Activated naive CD8-positive, alpha-beta T cell treated with anti-CD3 and anti-CD28 coated beads for 36 hours (primary cell): ENCODE measurements around the gene EXOC2. TPM values are rescaled to one million over a fixed set of nuclear protein-coding genes. Genes with fewer than 3 reads are reported as not detected.
"Not testable (repeated sequence)": the region's sequence is repeated elsewhere in the genome, so short reads cannot be mapped to it uniquely, and the experiment has no call there.

ENCODE experiments used
- DNase-seq: peaks from one replicate; pipeline ENCODE4 v3.0.0; 2021
- H3K27ac Mint-ChIP-seq: one replicate; pipeline ENCODE4 v1.8.0; 2022; ENCODE audit warnings: mild to moderate bottlenecking, moderate library complexity, mixed read lengths
- H3K27me3 Mint-ChIP-seq: one replicate; pipeline ENCODE4 v1.8.0; 2022; ENCODE audit warnings: mild to moderate bottlenecking, mixed read lengths
- H3K36me3 Mint-ChIP-seq: one replicate; pipeline ENCODE4 v1.8.0; 2021; ENCODE audit warnings: mild to moderate bottlenecking, mixed read lengths
- H3K4me1 Mint-ChIP-seq: one replicate; pipeline ENCODE4 v1.8.0; 2021; ENCODE audit warnings: mixed read lengths
- H3K4me3 Mint-ChIP-seq: one replicate; pipeline ENCODE4 v1.8.0; 2022; ENCODE audit warnings: mild to moderate bottlenecking, moderate library complexity, mixed read lengths
- H3K9me3 Mint-ChIP-seq: one replicate; pipeline ENCODE4 v1.8.0; 2022; ENCODE audit warnings: mixed read lengths
- total RNA-seq, 2 experiments: library from RNA; stranded (reverse); gene quantifications; one replicate each; pipeline ENCODE4 v1.2.3, GENCODE V29; 2021

Gene EXOC2
- total RNA-seq, 2 experiments from 2014 or later, result 28.4 to 30.0 TPM

DNA sequence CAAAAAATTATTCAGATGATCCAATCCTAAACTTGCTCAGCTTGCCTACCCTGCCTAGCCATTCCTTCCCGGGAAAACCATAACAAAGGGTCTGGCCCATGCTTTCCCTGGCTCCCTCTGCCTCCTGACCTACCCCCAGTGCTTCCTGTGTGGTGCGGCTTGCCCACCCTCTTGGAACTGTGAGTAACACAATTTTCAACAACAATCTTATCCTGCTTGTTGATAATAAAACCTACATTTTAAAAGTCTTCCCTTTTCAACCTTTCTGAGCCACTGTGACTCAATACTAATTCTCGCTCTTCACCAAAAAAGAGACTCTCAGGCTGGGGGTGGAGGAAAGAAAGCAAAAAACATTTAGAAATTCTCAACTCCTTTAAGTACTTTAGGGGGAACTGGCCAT lies 18.0 kb downstream of the EXOC2 start:
- DNase-seq, result no peak
- Mint-ChIP-seq H3K36me3 (peaks cover 24% of the 10 kb centered on the region), H3K9me3 (peaks cover 6% of the 10 kb centered on the region), H3K4me1 (peaks cover 16% of the 10 kb centered on the region), H3K27ac (peak overlapping the region; percentile 8), H3K27me3 (no peaks in the 10 kb centered on the region), H3K4me3 (no peak overlapping the region)

DNA sequence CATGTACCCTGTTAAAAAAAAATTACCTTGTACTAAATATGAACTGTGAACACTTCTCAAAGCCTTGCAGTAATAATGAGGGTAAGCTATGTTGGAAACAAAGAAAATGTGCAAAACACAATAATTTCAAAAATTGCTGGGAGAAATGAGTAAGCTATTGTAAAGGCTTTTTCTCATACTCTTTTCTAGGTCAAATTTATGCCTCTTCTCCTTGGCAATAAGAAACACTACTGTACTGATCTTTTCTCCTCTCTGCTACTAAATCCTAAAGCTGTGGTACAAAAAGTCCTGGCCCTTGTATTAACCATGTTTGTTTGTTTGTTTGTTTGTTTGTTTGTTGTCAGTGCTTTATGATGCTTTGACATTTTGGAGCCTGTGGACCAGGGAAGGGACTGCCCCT lies 18.5 kb downstream of the EXOC2 start:
- peaks cover 6% of the 10 kb centered on the region for H3K9me3 Mint-ChIP-seq
- H3K27ac Mint-ChIP-seq, result peak overlapping the region; percentile 8

DNA sequence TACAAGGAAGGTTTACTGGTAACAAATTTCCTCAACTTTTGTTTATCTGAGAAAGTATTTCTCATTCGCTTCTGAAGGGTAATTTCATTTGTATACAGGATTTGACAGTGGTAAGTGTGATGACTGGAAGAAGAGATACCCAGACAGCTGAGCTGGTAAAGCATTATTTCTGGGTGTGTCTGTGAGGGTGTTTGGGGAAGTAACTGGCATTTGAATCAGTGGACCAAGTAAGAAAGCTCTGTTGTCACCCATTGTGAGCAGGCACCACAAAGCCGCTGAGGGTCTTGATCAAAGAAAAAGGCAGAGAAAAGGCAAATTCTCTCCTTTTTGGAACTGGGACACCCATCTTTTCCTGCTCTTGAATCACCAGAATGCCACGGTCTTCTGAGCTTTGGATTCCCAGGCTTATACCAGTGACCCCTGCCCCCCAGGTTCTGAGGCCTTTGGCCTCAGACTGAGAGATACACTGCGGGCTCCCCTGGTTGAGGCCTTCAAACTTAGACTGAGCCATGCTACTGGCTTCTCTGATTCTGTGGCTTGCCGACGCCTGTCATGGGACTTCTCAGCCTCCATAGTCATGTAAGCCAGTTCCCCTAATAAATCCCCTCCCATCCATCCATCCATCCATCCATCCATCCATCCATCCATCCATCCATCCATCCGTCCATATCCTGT lies 25.5 kb downstream of the EXOC2 start:
- H3K27me3 Mint-ChIP-seq, result no peaks in the 10 kb centered on the region
- H3K27ac Mint-ChIP-seq, result no peak overlapping the region
- H3K4me3 Mint-ChIP-seq, result no peak overlapping the region
- no peak for DNase-seq
- H3K36me3 Mint-ChIP-seq, result peaks cover 43% of the 10 kb centered on the region
- peaks cover 29% of the 10 kb centered on the region for H3K4me1 Mint-ChIP-seq
- H3K9me3 Mint-ChIP-seq, result peaks cover 19% of the 10 kb centered on the region

More for the DNA sequence above, 18.5 kb downstream of the EXOC2 start:
- Mint-ChIP-seq H3K4me1 (peaks cover 15% of the 10 kb centered on the region), H3K27me3 (no peaks in the 10 kb centered on the region), H3K36me3 (peaks cover 24% of the 10 kb centered on the region), H3K4me3 (no peak overlapping the region)
- DNase-seq, result no peak

DNA sequence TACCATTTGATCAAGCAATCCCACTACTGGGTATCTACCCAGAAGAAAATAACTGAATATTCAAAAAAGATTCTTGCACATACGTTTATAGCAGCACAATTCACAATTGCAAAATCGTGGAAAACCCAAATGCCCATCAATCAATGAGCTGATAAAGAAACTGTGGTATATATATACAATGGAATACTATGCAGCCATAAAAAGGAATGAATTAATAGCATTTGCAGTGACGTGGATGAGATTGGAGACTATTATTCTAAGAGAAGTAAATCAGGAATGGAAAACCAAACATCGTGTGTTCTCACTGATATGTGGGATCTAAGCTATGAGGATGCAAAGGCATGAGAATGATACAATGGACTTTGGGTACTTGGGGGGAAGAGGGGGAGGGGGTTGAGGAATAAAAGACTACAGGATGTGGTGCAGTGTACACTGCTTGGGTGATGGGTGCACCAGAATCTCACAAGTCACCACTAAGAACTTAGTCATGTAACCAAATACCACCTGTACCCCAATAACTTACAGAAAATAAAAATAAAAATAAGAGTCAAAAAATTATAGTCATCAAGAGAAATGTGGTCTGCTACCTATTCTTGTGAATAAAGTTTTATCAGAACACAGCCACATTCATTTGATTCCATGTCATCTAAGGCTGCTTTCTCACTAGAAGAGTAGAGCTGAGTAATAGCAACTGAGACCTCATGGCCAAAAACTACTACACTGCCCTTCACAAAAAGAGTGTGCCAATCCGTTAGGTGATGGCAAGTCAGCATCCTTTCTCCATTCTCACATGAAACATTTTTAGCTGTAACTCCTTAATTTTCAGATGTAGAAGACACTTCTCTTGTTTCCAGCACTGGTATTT lies 27.3 kb downstream of the EXOC2 start:
- Mint-ChIP-seq H3K9me3 (peaks cover 18% of the 10 kb centered on the region), H3K36me3 (peaks cover 37% of the 10 kb centered on the region), H3K4me3 (no peak overlapping the region), H3K27ac (no peak overlapping the region), H3K4me1 (peaks cover 41% of the 10 kb centered on the region), H3K27me3 (no peaks in the 10 kb centered on the region)
- DNase-seq, result no peak

DNA sequence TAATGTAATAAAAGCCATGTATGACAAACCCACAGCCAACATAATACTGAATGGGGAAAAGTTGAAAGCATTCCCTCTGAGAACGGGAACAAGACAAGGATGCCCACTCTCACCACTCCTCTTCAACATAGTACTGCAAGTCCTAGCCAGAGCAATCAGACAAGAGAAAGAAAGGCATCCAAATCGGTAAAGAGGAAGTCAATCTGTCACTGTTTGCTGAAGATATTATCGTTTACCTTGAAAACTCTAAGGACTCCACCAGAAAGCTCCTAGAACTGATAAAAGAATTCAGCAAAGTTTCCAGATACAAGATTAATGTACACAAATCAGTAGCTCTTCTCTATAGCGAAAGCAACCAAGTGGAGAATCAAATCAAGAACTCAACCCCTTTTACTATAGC lies 29.2 kb downstream of the EXOC2 start:
- DNase-seq, H3K27me3 Mint-ChIP-seq, H3K27ac Mint-ChIP-seq, H3K4me3 Mint-ChIP-seq: not testable (repeated sequence)
- Mint-ChIP-seq H3K4me1 (peaks cover 55% of the 10 kb centered on the region), H3K36me3 (peaks cover 45% of the 10 kb centered on the region), H3K9me3 (peaks cover 18% of the 10 kb centered on the region)

DNA sequence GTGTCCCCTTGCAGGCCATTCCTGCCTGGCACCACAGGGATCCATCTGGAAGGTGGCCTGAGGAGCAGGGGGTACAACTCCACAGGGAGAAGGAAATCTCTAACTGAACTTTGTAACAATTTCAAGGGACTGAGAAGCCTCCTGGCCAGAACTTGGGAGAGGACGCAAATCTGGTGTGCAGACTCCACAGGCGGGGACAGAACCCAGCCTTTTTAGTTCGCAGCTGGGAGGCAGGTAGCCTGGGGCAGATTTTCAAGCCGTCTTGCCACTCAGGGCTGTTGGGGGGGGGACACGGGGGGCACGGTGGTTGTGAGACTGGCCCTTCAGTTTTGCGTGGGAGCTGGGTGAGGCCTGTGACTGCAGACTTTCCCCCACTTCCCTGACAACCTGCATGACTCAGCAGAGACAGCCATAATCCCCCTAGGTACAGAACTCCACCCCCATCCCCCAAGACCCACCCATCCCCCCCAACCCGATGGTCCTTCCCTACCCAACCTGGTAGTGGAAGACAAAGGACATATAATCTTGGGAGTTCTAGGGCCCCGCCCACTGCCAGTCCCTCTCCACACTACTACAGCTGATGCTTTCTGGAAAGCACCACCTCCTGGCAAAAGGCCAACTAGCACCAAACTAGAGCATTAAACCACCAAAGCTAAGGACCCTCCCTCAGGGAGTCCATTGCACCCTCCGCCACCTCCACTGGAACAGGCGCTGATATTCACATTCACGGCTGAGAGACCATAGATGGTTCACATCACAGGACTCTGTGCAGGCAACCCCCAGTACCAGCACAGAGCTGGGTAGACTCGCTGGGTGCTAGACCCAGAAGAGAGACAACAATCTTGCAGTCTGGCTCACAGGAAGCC lies 33.0 kb downstream of the EXOC2 start:
- Mint-ChIP-seq H3K9me3 (peaks cover 13% of the 10 kb centered on the region), H3K4me1 (peaks cover 56% of the 10 kb centered on the region), H3K27ac (peak overlapping the region; percentile 60), H3K36me3 (peaks cover 44% of the 10 kb centered on the region), H3K27me3 (no peaks in the 10 kb centered on the region), H3K4me3 (no peak overlapping the region)
- no peak for DNase-seq

DNA sequence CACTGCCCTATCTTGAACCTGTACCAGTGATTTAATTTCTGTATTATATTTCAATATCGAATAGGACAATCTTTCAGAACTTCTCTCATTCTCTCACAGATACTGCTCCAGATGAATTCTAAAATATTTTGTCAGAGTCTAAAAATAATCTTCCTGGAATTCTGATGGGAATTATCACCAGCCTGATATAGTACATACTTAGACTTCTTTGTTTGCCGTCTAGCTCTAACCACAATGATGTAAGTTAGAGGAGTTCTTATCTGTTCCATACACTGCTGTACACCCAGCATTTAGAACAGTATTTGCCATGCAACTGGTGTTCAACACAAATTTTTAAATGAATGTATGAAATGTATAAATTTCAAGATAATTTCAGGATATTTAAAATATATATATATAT lies 34.7 kb downstream of the EXOC2 start:
- Mint-ChIP-seq H3K36me3 (peaks cover 43% of the 10 kb centered on the region), H3K4me3 (no peak overlapping the region), H3K4me1 (peaks cover 49% of the 10 kb centered on the region), H3K27ac (no peak overlapping the region), H3K27me3 (no peaks in the 10 kb centered on the region), H3K9me3 (peaks cover 12% of the 10 kb centered on the region)
- DNase-seq, result no peak

DNA sequence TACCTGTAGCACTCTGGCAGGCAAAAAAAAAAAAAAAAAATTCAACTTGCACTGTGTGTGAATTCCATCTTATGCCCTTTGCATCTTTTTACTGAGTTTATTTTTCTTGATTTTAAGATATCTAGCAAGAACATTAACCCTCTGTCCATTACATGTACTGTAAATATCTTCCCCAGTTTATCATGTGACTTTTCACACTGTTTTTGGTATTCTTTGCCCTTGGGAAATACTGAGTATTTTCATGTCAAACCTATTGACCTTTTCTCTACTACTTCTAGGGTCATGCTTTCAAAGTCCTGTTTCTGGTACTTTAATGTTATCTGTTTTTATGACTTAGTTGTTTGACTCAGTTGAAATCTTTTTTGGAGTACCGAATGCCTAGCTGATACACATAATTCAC lies 35.2 kb downstream of the EXOC2 start:
- peaks cover 9% of the 10 kb centered on the region for H3K9me3 Mint-ChIP-seq
- H3K27me3 Mint-ChIP-seq, result no peaks in the 10 kb centered on the region
- peaks cover 43% of the 10 kb centered on the region for H3K36me3 Mint-ChIP-seq
- DNase-seq, result no peak
- no peak overlapping the region for H3K27ac Mint-ChIP-seq
- no peak overlapping the region for H3K4me3 Mint-ChIP-seq
- H3K4me1 Mint-ChIP-seq, result peaks cover 49% of the 10 kb centered on the region

DNA sequence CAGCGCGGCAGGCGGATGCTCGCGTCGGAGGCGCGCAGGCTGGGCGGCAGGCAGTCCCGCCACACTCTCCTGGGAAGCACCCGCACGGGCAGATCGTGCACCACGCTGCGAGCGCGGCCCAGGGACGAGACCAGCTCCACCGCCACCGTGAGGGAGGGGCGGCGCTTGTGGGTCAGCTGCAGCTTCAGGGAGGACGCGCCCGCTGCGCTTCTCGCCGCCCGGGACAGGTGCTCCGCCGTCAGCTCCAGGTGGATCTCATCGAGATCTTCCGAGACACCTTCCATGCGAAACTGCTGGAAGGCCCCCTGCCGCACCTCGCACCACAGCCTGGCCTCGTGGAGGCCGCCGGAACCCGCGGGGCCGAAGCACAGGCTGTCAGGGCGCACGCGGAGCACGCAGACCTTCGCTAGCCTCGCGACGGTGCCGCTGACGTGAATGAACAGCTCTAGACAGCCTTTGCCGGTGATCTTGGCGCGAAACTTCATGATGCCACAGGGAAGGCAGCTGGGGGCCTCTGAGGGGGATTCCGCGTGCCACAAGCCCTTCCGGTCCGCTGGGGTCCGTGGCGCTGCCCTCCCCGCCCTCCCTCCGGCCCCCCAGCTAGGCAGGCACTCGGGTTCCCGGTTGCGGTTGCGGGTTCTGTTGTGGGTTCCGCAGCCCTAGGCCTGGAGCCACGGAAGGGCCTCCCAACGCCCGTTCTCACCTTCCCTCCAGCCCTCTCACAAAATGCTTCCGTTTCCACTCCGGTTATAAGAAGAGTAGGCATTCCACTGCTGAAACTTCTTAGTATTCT lies 36.3 kb downstream of the EXOC2 start, which contains the start of gene HUS1B:
TSS of gene HUS1B (minus strand) at position 641 of the 793 bp plus-strand sequence. CDS start at position 485, 156 bp downstream.
- H3K9me3 Mint-ChIP-seq, result peaks cover 8% of the 10 kb centered on the region
- peaks cover 40% of the 10 kb centered on the region for H3K4me1 Mint-ChIP-seq
- no peak for DNase-seq
- no peaks in the 10 kb centered on the region for H3K27me3 Mint-ChIP-seq
- H3K27ac Mint-ChIP-seq, result no peak within 1 kb of the TSS
- peaks cover 43% of the 10 kb centered on the region for H3K36me3 Mint-ChIP-seq
- H3K4me3 Mint-ChIP-seq, result no peak within 1 kb of the TSS

DNA sequence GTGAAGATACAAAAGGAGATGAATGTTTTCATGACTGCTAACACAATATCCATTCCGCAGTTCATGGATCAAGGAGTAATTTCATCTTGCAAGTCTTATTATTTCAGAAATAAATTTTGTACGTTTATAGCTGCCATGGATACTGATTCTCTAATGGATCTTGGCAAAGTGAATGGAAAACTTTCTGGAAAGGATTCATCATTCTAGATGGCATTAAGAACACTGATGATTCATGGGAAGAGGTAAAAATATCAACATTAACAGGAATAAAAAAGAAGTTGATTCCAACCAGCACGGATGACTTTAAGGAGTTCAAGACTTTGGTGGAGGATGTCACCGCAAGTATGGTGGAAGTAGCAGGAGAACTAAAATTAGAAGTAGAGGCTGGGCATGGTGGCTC lies 38.8 kb downstream of the EXOC2 start:
- peaks cover 21% of the 10 kb centered on the region for H3K4me1 Mint-ChIP-seq
- no peak overlapping the region for H3K27ac Mint-ChIP-seq
- H3K36me3 Mint-ChIP-seq, result peaks cover 34% of the 10 kb centered on the region
- no peak overlapping the region for H3K4me3 Mint-ChIP-seq
- H3K27me3 Mint-ChIP-seq, result no peaks in the 10 kb centered on the region
- H3K9me3 Mint-ChIP-seq, result peaks cover 4% of the 10 kb centered on the region
- no peak for DNase-seq

DNA sequence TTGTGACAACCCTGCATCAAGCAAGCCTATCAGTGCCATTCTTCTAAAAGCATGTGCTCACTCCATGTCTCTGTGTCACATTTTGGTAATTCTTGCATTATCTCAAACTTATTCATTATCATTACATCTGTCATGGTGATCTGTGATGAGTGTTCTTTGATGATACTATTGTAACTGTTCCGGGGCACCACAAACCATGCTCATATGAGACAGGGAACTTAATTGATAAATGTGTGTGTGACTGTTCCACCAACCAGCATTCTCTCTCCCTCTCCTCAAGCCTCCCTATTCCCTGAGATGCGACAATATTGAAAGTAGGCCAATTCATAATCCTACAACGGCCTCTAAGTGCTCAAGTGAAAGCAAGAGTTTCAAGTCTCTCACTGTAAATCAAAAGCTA lies 40.1 kb downstream of the EXOC2 start:
- H3K9me3 Mint-ChIP-seq, result peaks cover 4% of the 10 kb centered on the region
- H3K27me3 Mint-ChIP-seq, result no peaks in the 10 kb centered on the region
- H3K4me3 Mint-ChIP-seq, result no peak overlapping the region
- peaks cover 14% of the 10 kb centered on the region for H3K4me1 Mint-ChIP-seq
- DNase-seq, result no peak
- H3K27ac Mint-ChIP-seq, result no peak overlapping the region
- H3K36me3 Mint-ChIP-seq, result peaks cover 28% of the 10 kb centered on the region

DNA sequence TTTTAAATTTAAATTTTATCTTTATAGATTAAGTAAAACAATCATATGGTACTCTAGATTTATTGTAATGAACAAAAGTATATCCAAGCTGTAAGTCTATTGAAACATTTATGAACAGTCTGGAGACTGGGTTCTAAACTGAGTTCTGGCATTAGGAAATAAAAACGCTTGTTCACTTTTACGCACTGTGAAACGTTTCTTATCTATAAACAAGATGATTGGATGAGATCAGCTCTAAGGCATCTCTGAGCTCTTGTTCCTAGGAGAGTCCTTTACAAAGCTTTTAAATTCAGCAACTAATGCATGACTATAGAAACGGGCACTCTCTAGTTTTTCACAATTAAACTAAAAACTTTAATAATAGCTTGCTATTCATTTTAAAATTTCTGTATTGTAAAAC lies 42.8 kb downstream of the EXOC2 start:
- peaks cover 3% of the 10 kb centered on the region for H3K9me3 Mint-ChIP-seq
- peaks cover 26% of the 10 kb centered on the region for H3K4me1 Mint-ChIP-seq
- no peak overlapping the region for H3K4me3 Mint-ChIP-seq
- H3K27me3 Mint-ChIP-seq, result no peaks in the 10 kb centered on the region
- H3K36me3 Mint-ChIP-seq, result peaks cover 15% of the 10 kb centered on the region
- DNase-seq, result no peak
- no peak overlapping the region for H3K27ac Mint-ChIP-seq

DNA sequence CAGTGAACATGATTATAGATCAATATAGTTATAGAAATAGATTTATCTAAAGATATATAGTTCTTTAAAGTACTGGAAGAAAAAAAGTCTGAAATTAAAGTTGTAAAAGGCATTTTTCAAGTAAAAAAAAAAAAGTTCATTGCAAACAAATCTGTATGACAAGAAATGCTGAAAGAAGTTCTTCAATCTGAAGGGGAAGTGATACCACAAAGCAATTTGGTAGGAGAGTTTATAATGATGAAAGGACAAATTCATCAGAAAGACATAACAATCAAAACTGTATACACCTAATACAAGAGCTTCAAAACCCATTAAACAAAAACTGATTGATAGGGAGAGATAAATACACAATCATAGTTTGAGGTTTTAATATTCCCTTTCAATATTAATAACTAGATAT lies 50.1 kb downstream of the EXOC2 start:
- Mint-ChIP-seq H3K4me3 (no peak overlapping the region), H3K9me3 (peaks cover 5% of the 10 kb centered on the region), H3K4me1 (peaks cover 20% of the 10 kb centered on the region)

DNA sequence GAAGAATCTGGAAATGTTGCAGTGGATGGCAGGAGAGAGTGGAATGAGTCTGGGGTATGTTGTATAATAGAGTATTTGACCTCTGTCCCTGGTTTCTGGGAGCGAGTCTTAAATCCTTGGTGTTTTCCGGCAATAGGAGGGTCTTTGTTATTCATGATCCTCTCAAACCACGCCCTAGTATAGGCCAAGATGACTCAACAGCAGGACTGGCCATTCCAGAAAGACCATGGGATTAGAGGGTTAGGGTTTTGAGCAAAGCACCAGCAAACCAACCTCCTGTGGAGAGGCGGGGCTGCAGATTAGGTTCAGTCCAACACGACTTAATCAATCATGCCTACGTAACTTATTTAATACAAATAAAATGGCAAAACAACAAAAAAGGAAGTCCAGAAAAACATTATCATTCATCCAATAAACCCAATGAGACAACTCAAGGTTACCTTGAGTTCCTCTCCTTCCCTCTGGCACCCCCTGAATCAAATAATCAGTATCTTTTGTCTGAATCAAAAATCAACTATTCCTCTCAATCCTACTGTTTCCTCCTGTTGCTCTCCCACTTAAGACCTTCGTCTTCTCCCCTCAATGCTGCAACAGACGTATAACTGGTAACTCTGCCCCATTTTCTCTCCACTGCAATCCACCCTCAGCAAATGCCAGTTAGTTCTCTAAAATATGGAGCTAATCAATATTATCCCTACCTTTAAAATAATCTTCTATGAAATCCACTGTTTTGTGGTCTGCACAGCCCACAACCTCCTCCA lies 51.5 kb downstream of the EXOC2 start:
- no peak for DNase-seq
- Mint-ChIP-seq H3K27ac (no peak overlapping the region), H3K4me3 (no peak overlapping the region), H3K9me3 (peaks cover 5% of the 10 kb centered on the region), H3K4me1 (peaks cover 15% of the 10 kb centered on the region), H3K36me3 (peaks cover 9% of the 10 kb centered on the region), H3K27me3 (no peaks in the 10 kb centered on the region)

More for the DNA sequence above, 50.1 kb downstream of the EXOC2 start:
- H3K27me3 Mint-ChIP-seq, result no peaks in the 10 kb centered on the region
- DNase-seq, result no peak
- no peak overlapping the region for H3K27ac Mint-ChIP-seq
- peaks cover 7% of the 10 kb centered on the region for H3K36me3 Mint-ChIP-seq
